Spinal cord (tissue), 10 donors: ENCODE measurements around the gene IGFBP6. TPM values are rescaled to one million over a fixed set of nuclear protein-coding genes. Genes with fewer than 3 reads are reported as not detected.

Experiments used
- DNase-seq, 6 donors: peaks; one replicate each; pipeline versions ENCODE4 v3.0.0 to v3.0.0-alpha.2; 2013 to 2015; ENCODE audit warnings: low spot score in 6 of 6, low read depth in 4 of 6
- H3K27ac ChIP-seq: one replicate; pipeline ENCODE4 v1.5.1; 2013; ENCODE audit warnings: low read depth, low read length, control low read depth
- H3K27me3 ChIP-seq: one replicate; pipeline ENCODE4 v1.6.1; 2013; ENCODE audit warnings: low read length; ENCODE audit not compliant: control insufficient read depth, insufficient read depth
- H3K36me3 ChIP-seq: one replicate; pipeline ENCODE4 v1.6.1; 2013; ENCODE audit warnings: low read length; ENCODE audit not compliant: control insufficient read depth, insufficient read depth
- H3K4me1 ChIP-seq: one replicate; pipeline ENCODE4 v1.6.1; 2013; ENCODE audit warnings: low read length; ENCODE audit not compliant: control insufficient read depth, insufficient read depth
- H3K4me3 ChIP-seq: one replicate; pipeline ENCODE4 v1.5.1; 2013; ENCODE audit warnings: low read depth, low read length, control low read depth
- H3K9me3 ChIP-seq: one replicate; pipeline ENCODE4 v1.6.1; 2013; ENCODE audit warnings: low read length; ENCODE audit not compliant: control insufficient read depth, insufficient read depth
- WGBS: methylation state at CpG from one replicate; pipeline ENCODE4 v1.1.5; 2013; ENCODE audit warnings: missing lambda C conversion rate; ENCODE audit not compliant: insufficient coverage; 5-methylcytosine and 5-hydroxymethylcytosine counted together
- long read RNA-seq, 4 donors: transcript quantifications; one replicate each; lab custom pipeline, GENCODE V29; 2026
- polyA plus RNA-seq, 2 donors: library from polyadenylated mRNA; unstranded; fragments of 120-200 nt; gene quantifications; one replicate each; pipeline ENCODE4 v1.2.1, GENCODE V29; 2013; ENCODE audit not compliant: insufficient read length in 2 of 2
- total RNA-seq, 2 donors: library from RNA; depleted of rRNA in 1 of 2; stranded (reverse); fragments of 120-200 nt in 1 of 2; fragments of >200 nt in 1 of 2; gene quantifications; one replicate each; pipeline versions ENCODE4 v1.2.3 to v1.2.4, GENCODE V29; 2013 to 2014
- donor health status: healthy.

Gene IGFBP6, protein sequence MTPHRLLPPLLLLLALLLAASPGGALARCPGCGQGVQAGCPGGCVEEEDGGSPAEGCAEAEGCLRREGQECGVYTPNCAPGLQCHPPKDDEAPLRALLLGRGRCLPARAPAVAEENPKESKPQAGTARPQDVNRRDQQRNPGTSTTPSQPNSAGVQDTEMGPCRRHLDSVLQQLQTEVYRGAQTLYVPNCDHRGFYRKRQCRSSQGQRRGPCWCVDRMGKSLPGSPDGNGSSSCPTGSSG
- 100 to 1,000 TPM in 1 of 2 donors, 10 to 100 TPM in 1; 96.6 to 149 TPM for total RNA-seq
- polyA plus RNA-seq, result 10 to 100 TPM; 33.5 to 74.9 TPM
- long read RNA-seq, donor 1, transcript IGFBP6-201 (4 exons, 1,169 nt), result major isoform, 34 of 40 reads
- long read RNA-seq, donor 1, partial matches to known transcripts, result 6 of 40 reads
- long read RNA-seq, donor 1, other reads (novel, unspliced or antisense), result 0 of 40 reads
- long read RNA-seq, donor 2, partial matches to known transcripts, result 0 of 4 reads
- long read RNA-seq, donor 2, other reads (novel, unspliced or antisense), result 0 of 4 reads
- long read RNA-seq, donor 3, transcript IGFBP6-201 (4 exons, 1,169 nt), result major isoform, 8 of 8 reads
- long read RNA-seq, donor 3, partial matches to known transcripts, result 0 of 8 reads
- long read RNA-seq, donor 3, other reads (novel, unspliced or antisense), result 0 of 8 reads
- long read RNA-seq, donor 4, transcript IGFBP6-201 (4 exons, 1,169 nt), result major isoform, 14 of 36 reads
- long read RNA-seq, donor 4, partial matches to known transcripts, result 14 of 36 reads
- long read RNA-seq, donor 4, other reads (novel, unspliced or antisense), result 6 of 36 reads

GRCh38 chr12:53097564-53098353, at the start of gene IGFBP6:
Gene IGFBP6 (plus strand): TSS chr12:53097667. CDS start chr12:53097718, 51 bp downstream.
- H3K4me1 ChIP-seq, result peaks cover 36% of the 10 kb centered on the region
- DNase-seq, result peak in 4 of 6 donors; percentile 15 to 77 (median 60)

GRCh38 chr12:53048033-53048779, 49.3 kb upstream of the IGFBP6 start:
- peak overlapping the region; percentile 96 for H3K27ac ChIP-seq
- H3K4me3 ChIP-seq, result peak overlapping the region; percentile 40
- H3K27me3 ChIP-seq, result no peaks in the 10 kb centered on the region
- H3K9me3 ChIP-seq, result no peaks in the 10 kb centered on the region
- DNase-seq, result peak in 2 of 6 donors; percentile 74 to 85
- WGBS, result 12% methylated on average over 8 of the region's 10 CpGs
- peaks cover 27% of the 10 kb centered on the region for H3K36me3 ChIP-seq
- H3K4me1 ChIP-seq, result peaks cover 91% of the 10 kb centered on the region

More at GRCh38 chr12:53097564-53098353, at the start of gene IGFBP6:
- H3K27ac ChIP-seq, result peak within 1 kb of the TSS; percentile 90
- peaks cover 6% of the 10 kb centered on the region for H3K27me3 ChIP-seq
- H3K9me3 ChIP-seq, result no peaks in the 10 kb centered on the region
- H3K4me3 ChIP-seq, result peak within 1 kb of the TSS; percentile 54
- no peaks in the 10 kb centered on the region for H3K36me3 ChIP-seq
- 3% methylated on average over 48 of the region's 51 CpGs for WGBS

DNA sequence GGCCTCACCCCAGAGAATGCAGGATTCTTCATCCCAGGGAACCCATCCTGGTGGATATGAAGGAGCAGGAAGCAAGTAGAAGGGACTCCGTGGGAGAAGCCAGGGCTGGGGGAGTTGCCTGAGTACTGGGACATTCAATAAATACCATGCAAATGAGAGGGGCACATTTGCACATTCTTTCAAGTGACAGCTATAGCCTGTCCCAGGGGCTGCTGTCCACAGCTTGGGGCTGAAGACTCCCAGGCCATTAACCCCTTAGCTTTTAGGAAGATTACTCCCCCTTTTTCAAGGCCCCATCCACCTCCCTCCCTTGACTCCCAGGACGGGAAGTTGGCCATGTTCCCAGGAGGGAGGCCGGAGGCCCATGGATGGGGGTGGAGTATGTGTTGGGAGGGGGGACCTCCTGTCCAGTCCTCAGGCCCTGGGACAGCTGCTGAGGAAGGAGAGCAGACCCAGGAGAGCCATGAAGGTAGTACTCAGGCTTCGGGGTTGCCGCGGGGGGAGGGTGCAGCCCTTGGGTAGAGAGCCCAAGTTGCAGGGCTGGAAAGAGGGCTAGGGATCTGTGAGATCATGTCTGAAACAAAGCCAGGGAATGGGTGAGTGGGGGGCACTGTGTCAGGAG, 48.6 kb upstream of the IGFBP6 start:
- H3K27me3 ChIP-seq, result no peaks in the 10 kb centered on the region
- no peaks in the 10 kb centered on the region for H3K9me3 ChIP-seq
- WGBS, result 6% methylated on average over 5 of the region's 6 CpGs
- peaks cover 94% of the 10 kb centered on the region for H3K4me1 ChIP-seq
- H3K4me3 ChIP-seq, result peak overlapping the region; percentile 51
- H3K27ac ChIP-seq, result peak overlapping the region; percentile 96
- peak in 2 of 6 donors; percentile 58 to 78 for DNase-seq
- H3K36me3 ChIP-seq, result peaks cover 24% of the 10 kb centered on the region

DNA sequence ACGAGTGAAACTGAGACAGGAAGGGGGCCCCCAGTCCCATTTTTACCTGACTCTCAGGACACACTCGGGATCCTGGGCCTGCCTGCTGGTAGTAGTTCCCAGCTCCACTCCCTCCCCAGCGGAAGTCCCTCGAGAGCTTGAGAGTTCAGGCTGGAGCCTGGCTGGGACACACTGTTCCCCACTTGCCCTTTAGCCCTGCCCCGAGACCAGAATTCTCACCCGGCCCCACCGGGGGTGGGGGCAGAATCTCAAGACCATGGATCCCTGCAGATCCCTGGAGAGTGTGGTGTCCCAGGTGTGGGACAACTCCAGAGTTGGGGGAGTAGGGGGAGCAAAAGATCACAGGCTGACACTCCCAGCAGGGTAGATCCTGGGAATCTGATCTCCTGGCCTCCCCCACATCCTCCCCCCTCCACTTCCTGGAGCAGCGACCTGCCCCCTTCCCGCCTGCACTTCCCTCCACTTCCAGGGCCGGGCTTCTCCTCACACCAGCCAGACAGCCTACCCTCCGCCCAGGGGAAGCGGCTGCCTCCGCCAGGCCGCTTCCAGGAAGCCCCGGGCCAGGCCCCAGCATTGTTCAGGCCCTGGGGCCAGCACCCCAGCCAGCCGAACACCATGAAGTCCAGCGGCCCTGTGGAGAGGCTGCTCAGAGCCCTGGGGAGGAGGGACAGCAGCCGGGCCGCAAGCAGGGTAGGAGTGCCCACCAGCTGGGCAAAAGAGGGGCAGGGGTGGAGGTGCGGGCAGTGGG, 47.7 kb upstream of the IGFBP6 start, which contains the start of gene TNS2:
Gene TNS2 (plus strand): TSS at position 495 of the 748 bp plus-strand sequence. CDS start 121 bp downstream, at position 616.
- Histone ChIP-seq H3K36me3 (peaks cover 26% of the 10 kb centered on the region), H3K27me3 (no peaks in the 10 kb centered on the region), H3K4me1 (peaks cover 93% of the 10 kb centered on the region), H3K4me3 (peak within 1 kb of the TSS; percentile 51), H3K9me3 (no peaks in the 10 kb centered on the region), H3K27ac (peak within 1 kb of the TSS; percentile 96)
- DNase-seq, result peak in 1 of 6 donors; percentile 64
- WGBS, result 33% methylated on average over 15 of the region's 20 CpGs

DNA sequence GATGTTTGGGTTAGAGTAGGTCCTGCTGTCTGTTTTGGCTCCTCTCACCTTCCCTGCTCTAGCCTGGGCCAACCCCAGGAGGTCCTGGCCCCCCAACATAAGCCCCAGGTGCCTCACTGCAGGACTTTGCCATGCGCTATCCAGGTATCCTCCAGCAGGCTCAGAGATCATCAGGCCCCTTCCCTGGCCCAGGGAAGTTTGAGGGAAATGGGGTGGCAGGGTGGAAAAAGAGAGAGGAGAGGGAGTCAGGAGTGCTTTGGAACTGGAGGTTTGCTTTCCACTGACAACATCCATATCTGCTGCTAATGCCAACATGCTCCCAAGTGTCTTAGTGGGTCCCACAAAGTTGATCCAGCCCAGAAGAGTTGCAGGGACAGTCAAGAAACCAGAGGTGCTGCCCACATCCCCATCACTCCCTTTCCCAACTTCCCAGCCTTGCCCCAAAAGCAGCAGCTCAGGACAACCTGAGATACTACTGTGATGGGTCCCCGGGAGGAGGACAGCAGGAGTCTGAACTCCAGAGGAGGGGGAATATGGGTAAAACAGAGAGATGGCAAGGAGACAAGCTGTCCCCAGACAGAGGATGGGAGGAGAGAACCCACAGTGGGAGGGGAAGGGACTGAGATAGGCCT, 46.9 kb upstream of the IGFBP6 start:
- Histone ChIP-seq H3K36me3 (peaks cover 30% of the 10 kb centered on the region), H3K27ac (peak overlapping the region; percentile 96), H3K4me3 (peak overlapping the region; percentile 51), H3K27me3 (no peaks in the 10 kb centered on the region), H3K9me3 (no peaks in the 10 kb centered on the region), H3K4me1 (peaks cover 93% of the 10 kb centered on the region)
- DNase-seq, result peak in 1 of 6 donors; percentile 17
- 100% methylated on average over 1 of the region's 2 CpGs for WGBS

DNA sequence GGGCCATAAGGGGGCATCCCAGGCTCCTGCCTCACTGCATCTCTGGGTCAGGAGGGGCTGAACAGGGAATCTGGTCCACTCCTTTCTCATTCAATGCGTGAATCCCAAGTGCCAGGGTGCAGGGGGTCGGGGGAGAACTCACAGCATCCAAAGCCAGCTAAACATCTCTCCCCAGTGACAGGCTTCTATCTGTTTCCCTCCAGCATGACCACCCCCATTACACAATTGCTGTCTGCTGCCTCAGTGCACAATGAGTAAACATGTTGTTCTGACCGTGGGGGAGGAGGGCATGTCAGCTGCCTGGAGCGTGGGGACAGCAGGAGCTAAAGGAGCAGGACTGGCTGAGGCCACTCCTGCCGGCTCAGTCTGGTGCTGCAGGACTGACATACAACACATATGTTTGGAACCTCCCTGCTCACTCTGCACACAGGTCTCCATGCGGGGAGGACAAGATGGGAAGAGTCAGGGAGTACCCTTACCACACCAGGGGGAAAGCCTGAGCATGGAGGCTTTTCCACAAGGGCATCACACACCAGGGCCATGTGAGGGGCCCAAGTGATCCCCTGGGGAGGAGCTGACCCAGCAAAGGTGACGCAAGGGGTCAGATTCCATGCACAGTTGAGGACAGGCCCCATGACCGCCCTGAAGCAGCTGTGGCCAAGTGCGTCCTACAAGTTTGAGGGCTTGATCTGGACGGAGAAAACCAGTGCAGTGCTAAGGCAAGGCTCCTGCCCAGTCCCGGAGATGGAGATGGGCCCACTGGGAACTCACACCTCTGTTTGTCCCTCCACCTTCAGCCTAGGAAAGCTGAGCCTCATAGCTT, 46.2 kb upstream of the IGFBP6 start:
- DNase-seq, result peak in 2 of 6 donors; percentile 37 to 79
- WGBS, result 40% methylated on average over 8 of the region's 11 CpGs
- Histone ChIP-seq H3K4me1 (peaks cover 87% of the 10 kb centered on the region), H3K36me3 (peaks cover 32% of the 10 kb centered on the region), H3K4me3 (peak overlapping the region; percentile 51), H3K9me3 (no peaks in the 10 kb centered on the region), H3K27me3 (no peaks in the 10 kb centered on the region), H3K27ac (peak overlapping the region; percentile 96)

GRCh38 chr12:53051881-53052412, 45.5 kb upstream of the IGFBP6 start:
- Histone ChIP-seq H3K27me3 (no peaks in the 10 kb centered on the region), H3K4me3 (peak overlapping the region; percentile 51), H3K27ac (peak overlapping the region; percentile 96), H3K36me3 (peaks cover 32% of the 10 kb centered on the region), H3K9me3 (no peaks in the 10 kb centered on the region), H3K4me1 (peaks cover 82% of the 10 kb centered on the region)
- no peak for DNase-seq
- 82% methylated on average over 5 of the region's 7 CpGs for WGBS
